Measurements from ENCODE around the gene SCN10A. TPM values are rescaled to one million over a fixed set of nuclear protein-coding genes. Genes with fewer than 3 reads are reported as not detected.

Gene SCN10A
- total RNA-seq, 1 donor from 2014 or later = not detected

- FAIRE-seq (no peak), DNase-seq (ENCODE audit: low spot score in 2 of 2) (no peak)
These were observed 23.0 kb downstream of the SCN10A start for GRCh38 chr3:38792983-38793382.

- DNase-seq (ENCODE audit: low spot score in 2 of 2) (no peak), FAIRE-seq (no peak)
These were observed 33.9 kb downstream of the SCN10A start for GRCh38 chr3:38782148-38782547.

GRCh38 chr3:38773528-38773927 is 42.5 kb downstream of the SCN10A start:
- DNase-seq (ENCODE audit: low spot score in 2 of 2) (no peak), FAIRE-seq (no peak)

DNA sequence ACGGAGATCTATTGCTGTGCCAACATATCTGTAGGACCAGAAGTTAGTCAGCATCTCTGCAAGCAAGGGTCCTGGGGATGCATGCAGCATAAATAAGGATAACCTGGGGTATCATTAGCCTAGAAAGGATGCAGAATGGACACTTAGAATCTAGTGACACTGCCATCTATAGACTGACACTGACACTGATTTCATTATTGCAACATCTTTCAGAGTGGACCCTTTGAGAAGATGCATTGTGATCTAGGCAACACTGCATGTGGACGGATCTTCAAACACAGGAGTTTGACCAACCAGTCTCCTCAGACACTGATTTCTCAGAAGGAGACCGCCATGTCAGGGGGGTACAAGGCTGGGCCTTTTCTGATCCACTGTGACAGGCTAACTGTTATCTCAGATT is 52.4 kb downstream of the SCN10A start:
- no peak for FAIRE-seq

DNA sequence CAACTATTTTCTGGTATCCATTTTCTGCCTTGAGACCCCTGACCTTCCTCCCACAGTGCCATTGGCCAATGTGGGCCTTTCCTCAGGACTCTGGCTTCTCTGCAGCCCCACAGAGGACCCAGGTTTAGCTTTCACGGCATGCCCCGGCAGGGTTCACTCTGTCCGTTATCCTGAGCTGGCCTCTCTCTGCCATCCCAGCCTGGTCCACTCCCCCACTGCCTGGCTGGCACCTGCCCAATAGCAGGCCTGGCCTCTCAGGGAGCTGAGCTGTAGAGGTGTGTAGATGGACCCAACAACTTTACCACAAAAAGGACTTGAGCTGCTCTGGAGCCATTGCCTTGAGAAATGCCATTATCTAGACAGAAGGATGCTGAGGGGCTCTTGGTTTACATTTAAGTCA is 57.5 kb downstream of the SCN10A start:
- DNase-seq (ENCODE audit: low spot score in 2 of 2) (no peak), FAIRE-seq (no peak)

More for the DNA sequence above, 52.4 kb downstream of the SCN10A start:
- DNase-seq (ENCODE audit: low spot score in 2 of 2) = no peak

GRCh38 chr3:38757721-38758120 is 58.3 kb downstream of the SCN10A start:
- DNase-seq (ENCODE audit: low spot score in 2 of 2) (no peak), FAIRE-seq (no peak)

GRCh38 chr3:38756892-38757291 is 59.1 kb downstream of the SCN10A start:
- FAIRE-seq = no peak
- no peak for DNase-seq (ENCODE audit: low spot score in 2 of 2)

- no peak for DNase-seq (ENCODE audit: low spot score in 2 of 2)
- FAIRE-seq = no peak
These were observed 60.9 kb downstream of the SCN10A start for GRCh38 chr3:38755130-38755529.

- FAIRE-seq (no peak), DNase-seq (ENCODE audit: low spot score in 2 of 2) (no peak)
These were observed 69.4 kb downstream of the SCN10A start for GRCh38 chr3:38746641-38747040.

DNA sequence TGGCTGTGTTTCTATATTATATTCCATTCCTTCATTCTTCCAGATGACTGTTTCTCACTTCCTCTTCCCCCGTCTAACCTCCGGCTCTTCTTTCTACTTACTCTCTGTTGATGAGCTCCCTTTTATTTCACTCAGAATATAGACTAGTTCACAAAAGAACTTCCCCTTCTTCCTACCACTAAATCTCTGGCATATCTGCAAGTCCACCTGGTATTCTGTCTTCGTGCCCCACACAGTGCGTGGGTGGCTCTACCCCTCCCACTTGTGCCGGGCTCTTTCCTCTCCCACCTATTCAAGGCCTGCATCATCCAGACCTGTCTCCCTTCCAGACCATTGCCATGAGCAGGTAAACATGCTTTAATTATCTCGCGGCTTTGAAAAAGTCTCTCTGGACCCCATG is 73.0 kb downstream of the SCN10A start:
- DNase-seq (ENCODE audit: low spot score in 2 of 2) = no peak
- FAIRE-seq = no peak

GRCh38 chr3:38742550-38742949 is 73.5 kb downstream of the SCN10A start:
- FAIRE-seq (no peak), DNase-seq (ENCODE audit: low spot score in 2 of 2) (no peak)

GRCh38 chr3:38740537-38740936 is 75.5 kb downstream of the SCN10A start:
- FAIRE-seq (no peak), DNase-seq (ENCODE audit: low spot score in 2 of 2) (no peak)

- DNase-seq (ENCODE audit: low spot score in 2 of 2) (no peak), FAIRE-seq (no peak)
These were observed 76.1 kb downstream of the SCN10A start for GRCh38 chr3:38739931-38740330.

DNA sequence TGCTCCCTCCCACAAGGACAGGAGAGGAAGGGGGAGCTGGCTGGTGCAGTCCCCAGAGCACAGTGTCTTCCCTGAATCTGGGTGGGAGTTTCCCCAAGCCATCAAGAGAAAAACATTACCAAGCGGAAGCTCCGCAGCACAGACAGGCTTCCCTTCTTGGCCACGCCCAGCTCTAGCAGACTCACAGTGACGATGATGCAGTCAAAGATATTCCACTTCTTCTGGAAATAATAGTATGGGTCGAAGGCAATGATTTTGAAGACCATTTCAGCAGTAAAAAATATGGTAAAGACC is 76.7 kb downstream of the SCN10A start:
- FAIRE-seq (no peak), DNase-seq (ENCODE audit: low spot score in 2 of 2) (no peak)

DNA sequence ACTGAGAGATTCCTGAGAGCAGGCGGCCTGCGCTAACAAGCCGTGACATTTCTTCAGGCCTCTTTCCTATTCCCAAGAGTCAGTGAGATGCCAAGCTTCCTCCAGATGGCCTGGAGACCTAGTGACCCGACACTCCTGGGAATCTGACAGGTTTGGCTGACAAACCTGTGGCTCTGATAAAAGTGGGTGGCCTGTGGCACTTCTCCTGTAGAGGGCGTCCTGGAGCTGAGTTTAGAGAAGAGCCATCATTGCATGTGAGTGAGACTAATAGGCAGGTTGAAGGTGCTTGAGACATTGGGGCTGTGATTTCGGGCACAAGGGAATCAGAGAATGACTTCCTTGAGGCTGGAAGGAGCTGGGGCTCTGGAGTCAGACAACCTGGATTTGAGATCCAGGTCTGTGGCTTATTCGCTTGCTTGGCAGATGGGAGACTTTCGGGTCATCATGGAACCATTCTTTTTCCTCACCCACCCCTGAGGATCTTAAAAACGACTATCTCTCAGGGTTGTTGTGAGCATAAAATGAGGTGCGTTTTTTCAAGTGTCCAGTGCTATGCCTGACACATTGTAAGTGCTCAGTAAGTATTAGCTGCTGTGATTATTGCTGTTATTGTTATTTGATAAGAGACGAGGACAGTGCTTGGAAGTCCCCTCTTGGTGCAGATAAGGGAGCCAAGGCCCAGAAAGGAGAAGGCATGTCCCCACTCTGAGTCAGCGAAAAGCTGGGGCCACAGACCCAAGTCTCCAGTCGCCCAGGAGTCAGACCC is 77.2 kb downstream of the SCN10A start:
- no peak for FAIRE-seq
- DNase-seq (ENCODE audit: low spot score in 2 of 2) = no peak

GRCh38 chr3:38731522-38731921 is 84.5 kb downstream of the SCN10A start:
- DNase-seq (ENCODE audit: low spot score in 2 of 2) = no peak
- no peak for FAIRE-seq

GRCh38 chr3:38730281-38730680 is 85.7 kb downstream of the SCN10A start:
- DNase-seq (ENCODE audit: low spot score in 2 of 2) (no peak), FAIRE-seq (no peak)

- no peak for FAIRE-seq
- no peak for DNase-seq (ENCODE audit: low spot score in 2 of 2)
These were observed 88.0 kb downstream of the SCN10A start for GRCh38 chr3:38728008-38728407.

GRCh38 chr3:38726751-38727150 is 89.3 kb downstream of the SCN10A start:
- no peak for FAIRE-seq
- no peak for DNase-seq (ENCODE audit: low spot score in 2 of 2)

DNA sequence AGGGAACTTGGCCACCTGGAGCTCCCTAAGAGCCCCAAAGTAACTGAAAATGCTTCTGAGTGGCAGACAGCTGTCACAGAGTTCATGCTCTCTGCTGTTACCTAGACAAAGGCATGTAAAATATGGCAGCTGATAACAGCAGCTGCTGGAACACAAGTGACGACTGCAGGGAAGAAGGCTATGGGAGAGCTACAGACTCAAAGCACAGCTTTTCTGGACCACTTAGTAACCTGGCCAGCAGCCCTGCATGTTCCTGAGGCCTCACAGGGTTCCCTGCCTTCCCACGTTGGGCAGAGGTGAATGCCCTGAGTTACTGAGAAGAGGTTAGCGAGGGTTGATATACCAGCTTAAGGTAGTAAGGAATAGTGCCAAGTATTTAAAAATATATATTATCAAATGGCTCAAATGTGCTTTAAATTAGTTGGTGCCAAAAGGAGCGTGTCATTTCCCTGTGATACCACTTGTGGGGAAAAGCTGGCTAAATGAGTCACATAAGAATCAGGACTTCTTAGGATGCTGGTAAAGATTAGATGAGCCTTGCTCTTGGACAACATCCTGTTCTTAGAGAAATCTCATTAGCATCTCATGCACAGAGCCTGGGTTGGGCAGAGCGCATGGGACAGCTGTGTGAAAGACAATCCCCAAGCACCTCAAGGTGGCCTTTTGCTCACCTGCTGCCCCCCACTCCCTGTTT is 90.1 kb downstream of the SCN10A start:
- FAIRE-seq = no peak
- DNase-seq (ENCODE audit: low spot score in 2 of 2) = no peak

- DNase-seq (ENCODE audit: low spot score in 2 of 2) = no peak
- no peak for FAIRE-seq
These were observed 91.7 kb downstream of the SCN10A start for GRCh38 chr3:38724392-38724736.

DNA sequence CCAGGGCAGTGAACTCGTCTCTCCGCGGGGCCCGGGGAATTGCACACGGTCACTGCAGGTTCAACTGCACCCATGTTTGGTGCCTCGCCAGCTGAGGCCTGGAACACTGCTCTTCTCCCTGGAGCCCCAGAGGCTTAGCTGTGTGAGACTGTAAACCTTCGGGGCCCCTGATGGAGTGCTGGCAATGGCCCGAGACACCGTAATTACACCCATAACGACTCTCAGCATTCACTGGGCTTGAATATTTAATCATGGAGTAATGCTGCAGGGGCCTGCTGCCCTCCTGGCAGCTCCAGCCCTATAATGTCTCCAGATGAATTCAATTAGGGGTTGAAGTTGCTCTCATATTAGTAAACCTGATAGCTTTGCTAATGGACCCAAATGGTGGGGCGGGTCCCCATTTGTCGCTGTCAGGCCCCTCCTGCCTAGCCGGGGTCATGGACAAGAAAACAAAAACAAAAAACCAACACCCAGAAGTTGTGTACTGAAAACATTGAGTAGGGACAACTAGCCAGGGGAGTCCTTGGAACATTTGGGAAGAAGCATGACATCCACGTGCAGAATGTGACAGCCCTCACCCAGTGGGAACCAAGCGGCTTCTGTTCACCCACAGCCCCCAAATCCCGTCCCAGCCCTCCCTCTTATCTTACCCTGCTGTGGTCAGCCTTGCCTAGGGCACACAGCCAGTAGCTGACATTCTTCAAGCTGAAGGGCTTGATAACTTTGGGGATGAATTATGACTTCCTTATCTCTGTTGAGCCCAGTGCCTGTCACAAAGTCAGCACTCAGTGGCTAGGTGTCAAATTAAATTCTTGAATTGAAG is 92.2 kb downstream of the SCN10A start:
- DNase-seq (ENCODE audit: low spot score in 2 of 2) (no peak), FAIRE-seq (no peak)
